Activated T-helper 1 cell treated with anti-CD3 and anti-CD28 coated beads, Interleukin-2, amount 50 U/mL, for 16 hours (primary cell): Measurements from ENCODE around the gene SLC52A3.
"Not testable (repeated sequence)": the region's sequence is repeated elsewhere in the genome, so short reads cannot be mapped to it uniquely, and the experiment has no call there.

Source experiments
- DNase-seq, 2 donors: peaks; one replicate each; pipeline ENCODE4 v3.0.0-alpha.2; 2020; ENCODE audit warnings: low read depth in 1 of 2, low spot score in 1 of 2

Gene SLC52A3

GRCh38 chr20:728256-728944 is 39.9 kb downstream of the SLC52A3 start:
- peak in 1 of 2 donors; percentile 5 for DNase-seq

DNA sequence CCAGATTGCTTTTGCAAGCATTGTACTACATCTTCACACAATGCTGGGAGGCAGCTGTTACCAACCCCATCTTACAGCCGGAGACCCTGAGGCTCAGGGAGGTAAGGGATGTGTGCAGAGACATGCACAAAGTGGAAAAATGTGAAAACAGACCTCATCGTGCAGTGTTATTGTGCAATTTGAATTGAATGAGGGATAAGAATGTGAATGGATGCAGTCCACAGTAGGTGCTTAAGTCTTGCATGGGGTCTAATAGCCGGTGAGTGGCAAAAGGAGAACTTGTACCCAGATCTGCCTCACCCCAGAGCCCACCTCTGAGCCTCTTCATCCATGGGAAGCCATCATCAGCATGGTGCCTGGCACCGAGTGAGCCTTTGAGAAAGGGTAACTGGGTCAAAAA is 42.1 kb downstream of the SLC52A3 start:
- no peak for DNase-seq

- DNase-seq: no peak
Observed at GRCh38 chr20:725491-725890, 42.8 kb downstream of the SLC52A3 start.

GRCh38 chr20:724797-725196 is 43.5 kb downstream of the SLC52A3 start:
- not testable (repeated sequence) for DNase-seq

DNA sequence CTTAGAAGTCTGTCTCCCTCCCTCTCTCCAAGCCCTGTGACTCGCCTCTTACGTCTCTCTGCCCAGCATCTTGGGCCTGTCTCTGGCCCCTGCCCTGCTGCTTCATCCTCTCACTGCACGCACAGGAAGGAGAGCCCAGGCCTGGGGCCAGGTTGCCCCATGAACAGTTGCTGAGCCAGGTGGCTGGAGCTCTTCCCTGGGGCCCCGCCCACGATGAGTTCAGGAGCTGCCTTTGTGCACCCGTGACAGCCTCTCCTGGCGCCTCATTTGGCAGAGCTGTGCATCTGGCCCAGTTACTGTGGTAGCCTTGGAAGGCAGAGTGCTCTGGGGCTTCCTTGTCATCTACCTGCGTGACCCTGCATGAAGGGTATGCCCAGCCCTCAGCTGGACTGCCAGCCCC is 44.5 kb downstream of the SLC52A3 start:
- no peak for DNase-seq

GRCh38 chr20:722822-723644 is 45.3 kb downstream of the SLC52A3 start:
- no peak for DNase-seq

- no peak for DNase-seq
Observed at GRCh38 chr20:721876-722275, 46.4 kb downstream of the SLC52A3 start.

- no peak for DNase-seq
Observed at GRCh38 chr20:719816-720215, 48.5 kb downstream of the SLC52A3 start.

DNA sequence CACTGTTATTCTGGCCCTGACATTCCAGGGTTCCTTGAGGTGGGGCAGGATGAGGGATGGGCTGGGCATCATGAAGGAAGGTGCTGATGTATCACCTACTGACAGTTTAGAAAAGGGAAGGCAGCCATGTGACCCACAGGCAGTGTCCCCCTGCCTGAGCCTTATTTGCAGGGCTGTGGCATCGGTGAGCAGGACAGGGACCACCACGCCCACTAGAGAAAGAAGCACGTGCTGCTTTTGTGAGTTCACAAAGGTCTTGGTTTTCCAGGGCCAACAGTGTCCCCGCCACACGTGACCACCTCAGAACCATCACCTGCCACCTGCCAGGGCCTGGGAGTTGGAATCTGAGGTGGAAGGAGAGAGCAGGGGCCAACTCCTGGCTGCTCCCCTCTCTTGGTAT is 49.2 kb downstream of the SLC52A3 start:
- no peak for DNase-seq

DNA sequence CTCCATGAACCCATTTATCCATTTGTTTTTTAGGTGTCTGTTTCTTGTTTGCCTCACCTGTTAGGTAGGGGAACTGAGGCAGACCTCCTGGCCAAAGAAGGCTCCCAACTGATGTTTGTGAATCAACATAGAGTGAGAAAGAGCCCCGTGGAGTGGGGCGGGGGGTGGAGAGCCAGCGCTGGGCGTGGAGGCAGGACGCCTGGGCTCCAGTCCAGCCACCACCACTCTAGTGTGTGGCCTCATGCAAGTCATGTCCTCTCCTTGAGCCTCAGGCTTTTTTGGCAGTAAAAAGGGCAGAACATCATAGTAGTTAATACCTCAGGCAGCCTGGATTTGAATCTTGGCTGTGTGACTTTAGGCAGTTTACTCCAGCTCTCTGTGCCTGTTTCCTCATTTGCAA is 50.5 kb downstream of the SLC52A3 start:
- no peak for DNase-seq

- no peak for DNase-seq
Observed at GRCh38 chr20:717271-717670, 51.0 kb downstream of the SLC52A3 start.

DNA sequence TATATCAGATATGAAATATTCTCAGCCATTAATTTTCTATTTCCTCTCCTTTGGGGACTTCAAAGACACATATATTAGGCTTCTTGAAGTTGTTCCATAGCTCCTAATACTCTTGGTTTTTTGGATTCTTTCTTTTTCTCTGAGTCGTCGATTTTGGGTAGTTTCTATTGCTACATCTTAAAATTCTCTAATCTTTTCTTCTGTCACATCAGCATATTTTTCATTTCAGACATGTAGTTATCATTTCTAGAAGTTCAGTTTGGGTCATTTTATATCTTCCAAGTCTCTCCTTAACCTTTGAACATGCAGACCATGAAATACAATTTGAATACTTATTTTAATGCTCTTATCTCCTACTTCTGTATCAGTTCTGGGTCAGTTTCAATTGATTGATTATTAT is 53.8 kb downstream of the SLC52A3 start:
- DNase-seq: no peak

- no peak for DNase-seq
Observed at GRCh38 chr20:711576-711975, 56.7 kb downstream of the SLC52A3 start.

DNA sequence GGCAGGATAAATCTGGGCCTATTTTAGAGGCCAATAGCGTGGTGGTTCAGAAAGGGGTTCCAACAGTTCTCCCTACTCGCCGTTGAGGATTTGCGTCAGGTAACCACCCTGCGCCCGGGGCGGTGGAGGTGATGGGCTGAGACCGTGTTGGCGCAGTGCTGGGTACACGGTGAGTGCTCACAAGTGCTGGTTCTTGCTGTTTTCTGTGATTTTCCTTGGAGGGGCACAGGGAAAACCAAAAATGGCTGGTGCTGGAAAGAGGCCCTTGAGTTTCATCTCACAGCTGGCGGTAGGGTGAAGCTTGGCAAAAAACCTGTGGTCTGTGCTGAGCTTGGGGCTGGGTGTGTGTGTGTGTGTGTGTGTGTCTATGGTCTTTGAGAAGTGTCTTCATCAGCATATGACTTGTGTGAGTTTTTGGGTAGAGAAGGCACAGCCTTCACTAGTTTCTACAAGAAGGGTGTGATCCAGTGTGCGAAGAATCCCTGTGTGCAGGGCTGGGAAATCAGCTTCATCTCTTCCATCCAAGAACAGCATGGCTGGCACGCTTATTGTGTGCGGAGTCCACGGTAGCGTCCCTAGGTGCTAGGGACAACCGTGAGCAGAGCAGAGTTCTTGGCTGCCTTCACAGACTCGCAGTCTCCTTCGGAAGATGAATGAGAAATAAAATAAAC is 57.4 kb downstream of the SLC52A3 start:
- no peak for DNase-seq
